Breast epithelium (tissue), 4 donors: ENCODE results near the gene RNF225. TPM values are rescaled to one million over a fixed set of nuclear protein-coding genes. Genes with fewer than 3 reads are reported as not detected.
A peak's percentile ranks its signal among the peaks of the same experiment; 100 is the strongest.

Source experiments
- DNase-seq, 2 donors: peaks; one replicate each; pipeline ENCODE4 v3.0.0-alpha.2; 2019; ENCODE audit warnings: low spot score in 2 of 2
- H3K27ac ChIP-seq, 2 donors: fragments of 200-600 bp; sonication (generic) in 1 of 2; one replicate each; pipeline ENCODE4 v1.5.1; 2016 to 2019; ENCODE audit warnings: mild to moderate bottlenecking in 1 of 2
- H3K27me3 ChIP-seq, 2 donors: fragments of 200-600 bp; sonication (generic) in 1 of 2; one replicate each; pipeline versions ENCODE4 v1.5.1 to v1.6.0; 2017 to 2019; ENCODE audit warnings: control low read depth in 1 of 2, mild to moderate bottlenecking in 1 of 2
- H3K36me3 ChIP-seq: fragments of 200-600 bp; one replicate; pipeline ENCODE4 v1.5.1; 2019
- H3K4me1 ChIP-seq, 2 donors: fragments of 200-600 bp; sonication (generic); one replicate each; pipeline ENCODE4 v1.5.1; 2016 to 2019; ENCODE audit warnings: control low read depth in 1 of 2
- H3K4me3 ChIP-seq, 3 donors: fragments of 200-600 bp; sonication (generic); 1 replicate in 2 of 3; 2 replicates in 1 of 3; pipeline ENCODE4 v1.5.1; 2016 to 2019; ENCODE audit warnings: mild to moderate bottlenecking in 3 of 3, moderate library complexity in 2 of 3
- H3K9me3 ChIP-seq, 2 donors: fragments of 200-600 bp; sonication (generic) in 1 of 2; one replicate each; pipeline ENCODE4 v1.5.1; 2016 to 2019; ENCODE audit warnings: control low read depth in 1 of 2
- POLR2A ChIP-seq: fragments of 450-650 bp; IDR thresholded peaks from one replicate; pipeline ENCODE4 v1.6.1; 2016; ENCODE audit warnings: antibody characterized with exemption, mild to moderate bottlenecking, moderate library complexity
- POLR2AphosphoS5 ChIP-seq, 3 donors: sonication (generic); formaldehyde crosslinking; IDR thresholded peaks; one replicate each; pipeline ENCODE4 v1.6.1; 2017; ENCODE audit warnings: antibody characterized with exemption in 3 of 3
- intact Hi-C: fragments of 100-400 bp; cut with DNase I; formaldehyde crosslinking; loops from one replicate; pipeline ENCODE4 v1.15.1; 2023; ENCODE audit warnings: low total_unique reads
- total RNA-seq, 3 donors: library from RNA; depleted of rRNA; stranded (reverse); fragments of >200 nt; gene quantifications; one replicate each; pipeline ENCODE4 v1.1.0, GENCODE V29; 2016
- TF ChIP-seq, protein P1 (sequence below), 3 donors: fragments of 450-650 bp; IDR thresholded peaks; one replicate each; pipeline ENCODE4 v1.5.1; 2016 to 2017; ENCODE audit warnings: antibody characterized with exemption in 3 of 3, mild to moderate bottlenecking in 3 of 3, moderate library complexity in 3 of 3

RNF225 gene
- total RNA-seq, 3 donors from 2014 or later: 2.9 TPM; not detected in 2

DNA sequence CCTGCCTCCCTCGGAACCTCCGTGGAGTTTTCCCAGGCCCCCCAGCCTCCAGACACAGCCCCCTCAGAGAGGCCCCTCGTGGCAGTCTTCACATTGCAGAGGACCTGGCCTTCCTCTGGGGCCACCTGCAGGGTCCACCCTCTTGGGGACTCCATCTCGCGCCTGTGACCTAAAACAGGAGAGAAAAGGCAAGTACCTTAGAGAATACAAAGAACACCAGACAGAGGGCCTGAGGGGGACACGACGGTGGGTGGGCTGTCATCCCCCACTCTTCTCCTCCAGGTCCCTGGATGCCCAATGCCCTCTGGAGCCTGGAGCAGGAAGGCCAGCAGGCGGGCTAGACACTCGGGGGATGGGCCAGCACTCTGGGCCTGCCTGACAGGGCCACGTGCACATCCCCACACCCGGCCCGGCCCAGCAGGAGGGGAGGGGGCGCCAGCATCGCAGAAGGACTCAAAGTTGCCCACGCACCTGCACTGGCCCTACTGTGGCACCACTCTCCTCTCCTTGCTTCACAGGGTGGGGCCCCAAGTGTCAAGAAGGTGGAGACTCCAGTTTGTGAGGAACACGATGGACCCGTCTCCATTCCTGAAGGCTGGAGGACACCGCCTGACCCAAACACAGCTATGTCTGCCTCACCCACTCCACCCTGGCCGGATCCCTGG is 37.8 kb upstream of the RNF225 start:
- Histone ChIP-seq H3K36me3 (no peaks in the 10 kb centered on the region), H3K4me3 (peak overlapping the region in 2 of 3 donors; percentile 42 to 61), H3K9me3 (no peaks in the 10 kb centered on the region), H3K27me3 (no peaks in the 10 kb centered on the region), H3K27ac (no peak overlapping the region), H3K4me1 (no peaks in the 10 kb centered on the region)
- no peak for DNase-seq
- TF ChIP-seq POLR2A: no peak
- TF ChIP-seq, protein P1, sequence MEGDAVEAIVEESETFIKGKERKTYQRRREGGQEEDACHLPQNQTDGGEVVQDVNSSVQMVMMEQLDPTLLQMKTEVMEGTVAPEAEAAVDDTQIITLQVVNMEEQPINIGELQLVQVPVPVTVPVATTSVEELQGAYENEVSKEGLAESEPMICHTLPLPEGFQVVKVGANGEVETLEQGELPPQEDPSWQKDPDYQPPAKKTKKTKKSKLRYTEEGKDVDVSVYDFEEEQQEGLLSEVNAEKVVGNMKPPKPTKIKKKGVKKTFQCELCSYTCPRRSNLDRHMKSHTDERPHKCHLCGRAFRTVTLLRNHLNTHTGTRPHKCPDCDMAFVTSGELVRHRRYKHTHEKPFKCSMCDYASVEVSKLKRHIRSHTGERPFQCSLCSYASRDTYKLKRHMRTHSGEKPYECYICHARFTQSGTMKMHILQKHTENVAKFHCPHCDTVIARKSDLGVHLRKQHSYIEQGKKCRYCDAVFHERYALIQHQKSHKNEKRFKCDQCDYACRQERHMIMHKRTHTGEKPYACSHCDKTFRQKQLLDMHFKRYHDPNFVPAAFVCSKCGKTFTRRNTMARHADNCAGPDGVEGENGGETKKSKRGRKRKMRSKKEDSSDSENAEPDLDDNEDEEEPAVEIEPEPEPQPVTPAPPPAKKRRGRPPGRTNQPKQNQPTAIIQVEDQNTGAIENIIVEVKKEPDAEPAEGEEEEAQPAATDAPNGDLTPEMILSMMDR (IDR thresholded peaks at IDR 0.05): no peak
- TF ChIP-seq POLR2AphosphoS5 (IDR thresholded peaks at IDR 0.05): no peak
- intact Hi-C loops: no loop called here

DNA sequence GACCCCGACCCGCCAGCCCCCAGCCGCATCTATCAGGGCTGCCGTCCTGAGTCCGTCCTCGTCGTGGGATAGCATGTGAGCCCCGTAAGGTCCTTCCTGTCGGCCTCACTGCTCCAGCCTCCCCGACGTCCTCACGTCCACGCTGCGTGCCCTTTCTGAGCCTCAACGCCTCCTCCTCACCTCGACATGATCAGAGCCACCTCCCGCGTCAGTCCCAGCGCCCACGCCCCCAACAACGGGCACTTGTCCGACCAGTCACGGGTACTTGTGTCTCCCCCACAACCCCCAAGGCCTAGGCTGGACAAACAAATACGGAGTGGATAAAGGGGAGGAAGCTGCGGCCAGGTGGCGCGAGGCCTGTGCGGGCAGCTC is 33.6 kb upstream of the RNF225 start:
- Histone ChIP-seq H3K9me3 (no peaks in the 10 kb centered on the region), H3K4me3 (peak overlapping the region; percentile 65 to 83 (median 66)), H3K4me1 (no peaks in the 10 kb centered on the region), H3K27me3 (no peaks in the 10 kb centered on the region), H3K36me3 (no peaks in the 10 kb centered on the region), H3K27ac (peak overlapping the region; percentile 89 to 91)
- TF ChIP-seq POLR2AphosphoS5 (IDR thresholded peaks at IDR 0.05) (no peak), POLR2A (no peak)
- TF ChIP-seq, protein P1 (IDR thresholded peaks at IDR 0.05): no peak
- DNase-seq: peak; percentile 46 to 61
- intact Hi-C loops: no loop called here

DNA sequence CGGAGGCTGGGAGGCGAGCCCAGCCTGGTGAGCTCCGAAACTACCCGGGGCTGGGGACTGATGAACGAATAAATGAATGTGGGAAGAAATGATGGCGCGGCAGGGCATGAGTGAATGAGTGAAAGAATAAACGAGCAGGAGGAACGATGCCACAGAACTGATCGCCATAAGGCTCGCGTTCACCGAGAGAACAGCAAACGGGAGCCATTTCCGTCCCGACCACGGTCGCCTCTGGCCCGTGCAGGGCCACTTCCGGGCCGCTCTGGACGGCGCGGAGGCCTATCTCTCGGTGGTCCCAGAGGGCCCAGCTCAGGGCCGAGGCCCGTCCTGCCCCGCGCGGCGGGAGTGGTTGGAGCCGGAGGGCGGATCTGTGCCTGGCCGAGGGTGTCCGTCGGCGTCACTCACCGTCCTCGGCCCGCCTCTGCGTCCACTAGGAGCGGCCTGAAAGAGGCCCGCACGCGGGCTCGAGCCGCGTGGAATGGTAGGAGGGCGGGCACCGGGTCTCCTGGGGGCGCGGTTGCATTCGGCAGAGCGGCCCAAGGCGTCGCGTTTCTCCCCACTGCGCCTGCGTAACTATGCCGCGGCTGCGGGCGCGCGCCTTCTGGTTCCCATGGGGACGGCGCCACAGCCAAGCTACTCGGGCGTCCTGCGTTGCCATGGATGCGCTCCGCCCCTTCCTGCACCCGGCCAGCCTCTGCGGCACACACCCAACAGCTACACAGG is 33.0 kb upstream of the RNF225 start, which contains the start of gene ZNF497:
ZNF497 (minus strand) TSS at position 480 of the 723 bp plus-strand sequence. CDS start 5,116 bp downstream, outside the sequence.
- Histone ChIP-seq H3K9me3 (no peaks in the 10 kb centered on the region), H3K4me3 (peak within 1 kb of the TSS; percentile 65 to 83 (median 66)), H3K27me3 (no peaks in the 10 kb centered on the region), H3K27ac (peak within 1 kb of the TSS; percentile 89 to 91), H3K36me3 (no peaks in the 10 kb centered on the region), H3K4me1 (no peaks in the 10 kb centered on the region)
- TF ChIP-seq POLR2AphosphoS5 (IDR thresholded peaks at IDR 0.05) (peak; percentile 47 to 94 (median 90)), POLR2A (peak; percentile 79)
- TF ChIP-seq, protein P1 (IDR thresholded peaks at IDR 0.05): no peak
- DNase-seq: peak; percentile 93 to 95
- intact Hi-C loops: no loop called here

DNA sequence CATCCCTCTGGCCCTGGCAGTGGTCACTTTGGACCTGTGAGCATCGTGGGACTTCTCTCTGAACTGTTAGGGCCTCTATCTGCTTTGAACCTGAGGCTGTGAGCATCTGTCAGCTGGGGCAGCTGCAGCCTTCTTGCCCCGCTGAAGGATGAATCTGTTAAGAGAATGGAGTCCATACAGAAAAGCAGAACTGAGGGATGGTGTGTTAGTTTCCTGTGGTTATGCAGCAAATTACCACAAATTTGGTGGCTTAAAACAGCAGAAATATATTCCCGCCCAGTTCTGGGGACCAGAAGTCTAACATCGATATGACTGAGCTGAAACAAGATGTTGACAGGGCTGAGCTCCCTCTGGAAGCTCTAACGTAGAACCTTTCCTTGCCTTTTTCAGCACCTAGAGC is 31.3 kb upstream of the RNF225 start:
- no peak for DNase-seq
- intact Hi-C loops: no loop called here
- no peak for TF ChIP-seq POLR2AphosphoS5 (IDR thresholded peaks at IDR 0.05)
- no peak for TF ChIP-seq POLR2A
- TF ChIP-seq, protein P1 (IDR thresholded peaks at IDR 0.05): no peak

More for the DNA sequence above, 31.3 kb upstream of the RNF225 start:
- H3K4me3 ChIP-seq: no peak overlapping the region
- no peaks in the 10 kb centered on the region for H3K36me3 ChIP-seq
- no peaks in the 10 kb centered on the region for H3K4me1 ChIP-seq
- H3K9me3 ChIP-seq: no peaks in the 10 kb centered on the region
- no peak overlapping the region for H3K27ac ChIP-seq
- no peaks in the 10 kb centered on the region for H3K27me3 ChIP-seq
